ENCODE data around the gene ZCCHC8.

- TF ChIP-seq POLR2A (IDR thresholded peaks at IDR 0.05) = no peak
- TF ChIP-seq CTCF (IDR thresholded peaks at IDR 0.05 in 4 of 5, conservative IDR thresholded peaks at IDR 0.05 in 1 of 5) = no peak
Observed at GRCh38 chr12:122480753-122481152, 20.0 kb downstream of the ZCCHC8 start.
